Uterus (tissue), 4 donors: ENCODE measurements around the gene EXOC6. TPM values are rescaled to one million over a fixed set of nuclear protein-coding genes. Genes with fewer than 3 reads are reported as not detected.
"Not testable (repeated sequence)": the region's sequence is repeated elsewhere in the genome, so short reads cannot be mapped to it uniquely, and the experiment has no call there.

Source experiments
- DNase-seq, 2 donors: peaks; one replicate each; pipeline ENCODE4 v3.0.0-alpha.2; 2019 to 2020
- H3K27ac ChIP-seq, 2 donors: fragments of 200-600 bp; sonication (generic); 1 replicate in 1 of 2; 2 replicates in 1 of 2; pipeline ENCODE4 v1.5.1; 2016 to 2018
- H3K27me3 ChIP-seq, 2 donors: fragments of 200-600 bp; sonication (generic); one replicate each; pipeline ENCODE4 v1.5.1; 2018 to 2019; ENCODE audit warnings: control low read depth in 1 of 2
- H3K36me3 ChIP-seq, 2 donors: fragments of 200-600 bp; sonication (generic); one replicate each; pipeline ENCODE4 v1.5.1; 2019; ENCODE audit warnings: control low read depth in 1 of 2
- H3K4me1 ChIP-seq, 2 donors: fragments of 200-600 bp; sonication (generic); one replicate each; pipeline ENCODE4 v1.5.1; 2018 to 2019; ENCODE audit warnings: control low read depth in 1 of 2
- H3K4me3 ChIP-seq, 2 donors: fragments of 200-600 bp; sonication (generic); 1 replicate in 1 of 2; 2 replicates in 1 of 2; pipeline ENCODE4 v1.5.1; 2018 to 2019; ENCODE audit warnings: mild to moderate bottlenecking in 1 of 2
- H3K9me3 ChIP-seq, 2 donors: fragments of 200-600 bp; sonication (generic); one replicate each; pipeline ENCODE4 v1.5.1; 2019; ENCODE audit warnings: control low read depth in 1 of 2
- CTCF ChIP-seq, 4 experiments: fragments of 200-600 bp in 2 of 4; fragments of 450-650 bp in 2 of 4; sonication (generic) in 2 of 4; IDR thresholded peaks; one replicate each; pipeline ENCODE4 v1.5.1; 2016 to 2019; ENCODE audit warnings: antibody characterized with exemption in 4 of 4, mild to moderate bottlenecking in 2 of 4, moderate library complexity in 1 of 4
- POLR2A ChIP-seq, 2 donors: fragments of 450-650 bp; IDR thresholded peaks; one replicate each; pipeline ENCODE4 v1.6.1; 2016; ENCODE audit warnings: antibody characterized with exemption in 2 of 2, mild to moderate bottlenecking in 1 of 2, moderate library complexity in 1 of 2
- intact Hi-C: fragments of 100-400 bp; cut with DNase I; formaldehyde crosslinking; loops from one replicate; pipeline ENCODE4 v1.15.1; 2023; ENCODE audit warnings: low total_unique reads
- small RNA-seq: library from RNA; depleted of rRNA; stranded (forward); fragments of <200 nt; gene quantifications from one replicate; pipeline ENCODE3, GENCODE V24; 2016
- total RNA-seq, 4 donors: library from RNA; depleted of rRNA in 3 of 4; stranded (reverse); fragments of >200 nt in 3 of 4; gene quantifications; one replicate each; pipeline versions ENCODE4 v1.1.0 to v1.2.4, GENCODE V29; 2014 to 2023
- donor health status: DM: yes; HTN: yes; CAD: no.

EXOC6 gene
- total RNA-seq, 4 donors from 2014 or later = 4.9 to 35.4 (median 20.2) TPM

GRCh38 chr10:93098816-93099215, 250.5 kb downstream of the EXOC6 start:
- TF ChIP-seq POLR2A (IDR thresholded peaks at IDR 0.05) = no peak
- no peak for TF ChIP-seq CTCF (IDR thresholded peaks at IDR 0.05)
- no peaks in the 10 kb centered on the region for H3K36me3 ChIP-seq
- no peak overlapping the region for H3K27ac ChIP-seq
- intact Hi-C loops = no loop called here
- DNase-seq = no peak
- H3K4me1 ChIP-seq = no peaks in the 10 kb centered on the region
- H3K27me3 ChIP-seq = no peaks in the 10 kb centered on the region
- H3K4me3 ChIP-seq = no peak overlapping the region
- no peaks in the 10 kb centered on the region for H3K9me3 ChIP-seq

- Histone ChIP-seq H3K27me3 (no peaks in the 10 kb centered on the region), H3K4me1 (no peaks in the 10 kb centered on the region), H3K27ac (no peak overlapping the region), H3K36me3 (no peaks in the 10 kb centered on the region), H3K4me3 (no peak overlapping the region), H3K9me3 (no peaks in the 10 kb centered on the region)
- intact Hi-C loops = no loop called here
- no peak for DNase-seq
- TF ChIP-seq CTCF (IDR thresholded peaks at IDR 0.05) (no peak), POLR2A (IDR thresholded peaks at IDR 0.05) (no peak)
These were observed 251.3 kb downstream of the EXOC6 start for GRCh38 chr10:93099670-93100069.

GRCh38 chr10:93101148-93101547, 252.8 kb downstream of the EXOC6 start:
- H3K4me1 ChIP-seq, intact Hi-C loops, DNase-seq, H3K27ac ChIP-seq, H3K9me3 ChIP-seq, H3K4me3 ChIP-seq, H3K36me3 ChIP-seq, H3K27me3 ChIP-seq: not testable (repeated sequence)

GRCh38 chr10:93103953-93104352, 255.6 kb downstream of the EXOC6 start:
- no peaks in the 10 kb centered on the region for H3K4me1 ChIP-seq
- H3K27ac ChIP-seq = no peak overlapping the region
- intact Hi-C loops = no loop called here
- no peaks in the 10 kb centered on the region for H3K9me3 ChIP-seq
- DNase-seq = no peak
- no peaks in the 10 kb centered on the region for H3K36me3 ChIP-seq
- H3K4me3 ChIP-seq = no peak overlapping the region
- H3K27me3 ChIP-seq = no peaks in the 10 kb centered on the region
- no peak for TF ChIP-seq POLR2A (IDR thresholded peaks at IDR 0.05)
- no peak for TF ChIP-seq CTCF (IDR thresholded peaks at IDR 0.05)

GRCh38 chr10:93106631-93107072, 258.3 kb downstream of the EXOC6 start:
- no peak overlapping the region for H3K4me3 ChIP-seq
- TF ChIP-seq POLR2A (IDR thresholded peaks at IDR 0.05) = no peak
- no peak for TF ChIP-seq CTCF (IDR thresholded peaks at IDR 0.05)
- H3K9me3 ChIP-seq = no peaks in the 10 kb centered on the region
- no peaks in the 10 kb centered on the region for H3K36me3 ChIP-seq
- DNase-seq = no peak
- intact Hi-C loops = no loop called here
- no peaks in the 10 kb centered on the region for H3K27me3 ChIP-seq
- no peaks in the 10 kb centered on the region for H3K4me1 ChIP-seq
- no peak overlapping the region for H3K27ac ChIP-seq

Small RNA genes within 50 kb of the gene (small RNA-seq; reads per million reads assigned to genes)
- gene AL392103.1 = not detected

Other genes starting within 250 kb of the EXOC6 start
- 10 to 100 TPM in 2 of 4 donors, 1 to 10 TPM in 2; 6.1 to 33.2 (median 12.4) TPM for gene HHEX, start 158.6 kb upstream of the EXOC6 start, total RNA-seq
- gene CYP26C1, start 212.3 kb downstream of the EXOC6 start, total RNA-seq = under 1 TPM in 2 of 4 donors, not detected in 2; 0.15 to 0.41 TPM
- gene CYP26A1, start 225.4 kb downstream of the EXOC6 start, total RNA-seq = under 1 TPM in 1 of 4 donors, not detected in 3; 0.76 TPM